Activated CD8-positive, alpha-beta memory T cell treated with anti-CD3 and anti-CD28 coated beads, Interleukin-2, amount 50 U/mL, for 1 hour (primary cell): ENCODE results near the gene POMGNT2.

Experiments
- DNase-seq: peaks from one replicate; pipeline ENCODE4 v3.0.0-alpha.2; 2020; ENCODE audit errors: extremely low read depth

Gene POMGNT2

DNA sequence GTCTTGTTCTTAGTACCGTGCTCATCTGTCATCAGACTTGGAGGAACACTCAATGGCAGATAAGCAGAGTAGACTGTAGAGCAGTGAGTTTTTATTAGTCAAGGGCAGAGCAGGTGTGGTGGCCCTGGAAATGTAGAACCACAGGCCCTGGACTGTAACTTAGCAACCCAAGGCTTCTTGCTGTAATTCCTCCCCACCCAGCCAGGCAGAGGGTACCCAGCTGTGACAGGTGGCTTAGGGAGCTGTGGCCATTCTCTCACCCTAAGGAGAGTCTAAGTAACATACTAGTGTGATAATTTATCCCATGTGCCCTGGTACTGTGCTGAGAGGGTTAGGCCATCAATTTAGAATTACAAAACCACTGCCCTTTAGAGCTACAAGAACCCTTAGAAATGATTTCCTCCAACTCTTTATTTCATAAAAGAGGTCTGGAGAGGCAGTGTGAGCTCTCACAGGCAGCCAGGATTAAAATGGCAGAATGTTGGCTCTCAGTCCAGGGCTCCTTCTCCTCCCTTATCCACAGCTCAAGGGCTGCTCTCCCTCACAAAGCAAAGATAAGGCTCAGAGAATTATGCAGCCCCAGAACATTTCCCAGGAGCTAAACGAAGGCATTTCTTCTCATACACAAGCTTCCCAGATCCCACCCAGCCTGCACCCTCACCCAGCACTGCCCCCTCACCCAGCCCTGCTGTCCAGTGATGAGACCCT lies 3.0 kb downstream of the POMGNT2 start:
- no peak for DNase-seq

DNA sequence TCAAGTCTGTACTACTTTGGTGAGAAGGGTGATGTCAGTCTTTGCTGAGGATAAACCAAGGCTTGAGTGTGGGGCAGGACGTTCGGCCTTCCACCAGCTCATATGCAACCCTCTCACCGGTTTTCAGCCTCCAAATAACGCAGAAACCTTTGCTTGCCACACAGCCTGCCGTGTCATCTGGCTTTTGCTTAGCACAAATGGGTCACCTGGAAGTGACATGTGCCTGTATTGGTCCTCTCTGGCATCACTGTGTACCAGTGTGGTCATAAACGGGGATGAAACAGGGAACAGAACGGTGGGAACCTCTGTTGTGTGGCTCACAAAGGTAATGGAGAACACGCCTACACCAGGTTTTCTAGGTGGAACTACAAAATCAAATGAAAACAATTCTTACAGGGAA lies 7.1 kb downstream of the POMGNT2 start:
- DNase-seq: no peak

DNA sequence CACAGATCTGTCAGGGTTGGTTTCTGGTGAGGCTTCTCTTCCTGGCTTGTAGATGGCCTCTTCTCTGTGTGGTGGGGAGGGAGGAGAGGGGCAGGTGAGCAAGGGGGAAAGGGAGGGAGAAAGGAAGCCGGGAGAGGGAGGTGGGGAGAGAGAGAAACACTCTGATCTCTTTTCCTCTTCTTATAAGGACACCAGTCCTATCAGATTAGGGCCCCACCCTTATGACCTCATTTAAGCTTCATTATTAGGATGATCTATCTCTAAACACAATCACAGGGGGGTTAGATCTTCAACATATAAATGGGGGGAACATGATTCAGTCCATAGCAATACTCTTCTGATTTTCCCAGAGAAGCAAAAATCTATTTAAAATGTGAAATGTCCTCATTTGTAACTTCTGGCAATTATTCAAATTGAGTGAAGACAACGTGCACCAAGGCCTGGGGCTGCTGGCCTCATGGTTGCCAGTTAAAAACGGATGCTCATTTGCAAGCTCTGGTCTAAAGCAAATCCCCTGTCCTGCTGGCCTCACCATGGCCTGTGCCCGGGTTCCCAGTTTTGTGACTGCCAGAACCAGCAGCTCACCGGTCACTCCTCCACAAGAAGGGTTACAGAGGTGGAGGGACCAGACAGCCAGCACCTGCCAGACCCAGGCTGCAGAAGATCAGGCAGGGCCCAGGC lies 8.3 kb downstream of the POMGNT2 start:
- no peak for DNase-seq

DNA sequence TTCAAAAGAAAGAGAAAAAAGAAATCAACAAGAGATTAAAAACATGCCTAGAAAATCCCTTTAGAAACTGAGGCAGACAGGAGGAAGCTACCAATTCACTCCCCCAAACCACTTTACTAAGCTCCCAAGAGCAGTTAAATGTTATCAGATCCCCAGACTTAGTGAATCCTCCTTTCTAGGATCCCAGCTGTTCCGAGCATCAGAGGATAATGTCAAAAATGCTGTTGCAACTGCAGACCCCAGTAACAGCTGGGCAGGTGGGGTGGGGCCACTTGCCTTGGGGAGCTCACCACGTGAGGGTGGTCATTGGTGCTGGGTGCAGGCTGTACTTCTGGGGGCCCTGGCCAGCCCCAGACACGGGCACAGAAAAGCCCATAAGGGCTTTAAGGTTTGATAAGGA lies 9.1 kb downstream of the POMGNT2 start:
- DNase-seq: no peak

DNA sequence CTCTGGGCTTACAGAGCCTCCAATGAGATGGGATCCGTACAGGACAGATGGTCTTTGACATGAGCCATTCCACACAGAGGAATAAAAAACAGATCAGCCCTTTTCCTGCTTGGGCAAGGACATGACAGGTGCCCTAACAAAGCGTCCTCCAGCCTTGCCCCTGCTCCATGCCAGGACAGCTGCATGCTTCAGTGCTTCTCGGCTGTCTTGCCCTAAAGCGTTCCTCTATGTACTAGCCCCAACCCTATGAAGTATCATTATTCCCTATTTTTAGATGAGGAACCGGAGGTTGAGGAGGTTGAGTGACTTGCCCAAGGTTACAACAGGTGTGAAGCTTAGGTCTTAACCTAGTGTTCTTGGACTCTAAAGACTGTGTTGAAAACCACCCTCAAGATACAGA lies 10.5 kb downstream of the POMGNT2 start:
- no peak for DNase-seq

DNA sequence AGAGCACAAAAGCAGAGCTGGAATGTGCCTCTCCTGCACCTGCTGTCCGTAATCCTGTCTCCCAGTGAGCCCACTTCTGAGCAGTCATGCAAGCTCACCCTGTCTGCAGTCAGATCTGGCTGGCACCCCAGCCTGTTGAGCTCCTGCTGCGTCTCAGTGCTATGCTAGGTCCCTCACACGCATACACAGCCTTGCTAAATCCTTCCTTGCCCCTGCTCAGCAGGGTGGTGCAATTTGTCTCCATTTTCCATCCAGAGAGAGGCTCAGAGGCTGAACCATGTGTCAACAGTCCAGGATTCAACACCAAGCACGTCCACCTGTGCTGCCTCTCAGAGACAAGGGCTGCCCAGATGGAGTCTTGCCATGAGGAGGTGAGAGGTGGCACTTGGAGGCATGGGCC lies 11.0 kb downstream of the POMGNT2 start:
- DNase-seq: no peak

DNA sequence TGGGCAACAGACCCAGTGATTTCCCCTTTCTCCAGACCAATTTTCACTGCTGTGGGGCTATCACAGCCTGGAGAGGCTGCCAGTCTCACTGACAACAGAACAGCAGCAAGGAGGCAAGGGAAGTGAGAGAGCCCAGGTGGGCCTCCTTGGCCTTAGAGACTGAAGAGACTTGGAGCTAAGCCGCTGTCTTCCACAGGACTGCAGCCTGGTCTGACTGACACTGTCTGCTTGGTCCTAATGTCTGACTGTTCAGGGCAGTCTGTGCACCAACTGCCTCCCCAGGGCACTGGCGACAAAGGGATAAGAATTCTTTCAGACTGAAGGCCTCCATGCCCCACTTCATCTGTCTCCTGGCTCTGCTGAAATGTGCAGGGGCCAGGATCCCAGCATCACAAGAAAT lies 11.5 kb downstream of the POMGNT2 start:
- no peak for DNase-seq

DNA sequence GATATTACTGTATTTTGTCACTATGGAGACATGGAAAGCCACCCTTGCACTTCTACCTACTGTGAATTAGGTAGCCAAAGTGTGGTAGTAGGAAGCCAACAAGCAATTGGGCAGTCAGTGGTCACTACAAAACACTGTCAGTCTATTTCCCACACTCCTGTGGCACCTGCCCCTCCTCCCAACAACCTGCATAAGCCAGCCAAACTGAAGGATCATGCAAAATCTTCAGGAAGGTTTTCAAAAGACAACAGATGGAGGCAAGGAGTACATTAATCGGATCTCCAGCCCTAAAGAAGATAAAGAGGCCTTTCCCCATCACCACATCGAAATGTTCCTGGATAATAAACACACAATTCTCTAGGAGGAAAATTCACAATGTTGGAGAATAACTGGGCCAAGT lies 11.9 kb downstream of the POMGNT2 start:
- DNase-seq: no peak

DNA sequence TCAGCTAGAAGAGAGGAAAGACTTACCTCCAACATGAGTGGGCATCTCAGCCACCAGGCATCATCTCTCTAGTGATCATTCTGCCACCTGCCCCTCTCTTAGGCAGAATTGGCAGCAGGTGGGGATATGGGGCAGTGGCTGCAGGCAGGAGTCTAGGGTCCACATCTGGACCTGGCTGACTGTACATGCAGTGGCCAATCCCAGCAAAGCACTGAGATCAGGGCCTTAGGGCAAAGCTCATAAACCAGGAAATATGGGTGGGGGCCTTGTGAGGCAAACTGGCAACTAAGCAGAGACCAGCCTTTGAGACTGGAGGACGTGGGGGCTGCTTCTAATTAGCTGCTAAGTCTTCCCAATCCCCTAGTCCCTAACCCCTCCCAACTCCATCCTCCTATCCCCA lies 12.9 kb downstream of the POMGNT2 start:
- DNase-seq: no peak

DNA sequence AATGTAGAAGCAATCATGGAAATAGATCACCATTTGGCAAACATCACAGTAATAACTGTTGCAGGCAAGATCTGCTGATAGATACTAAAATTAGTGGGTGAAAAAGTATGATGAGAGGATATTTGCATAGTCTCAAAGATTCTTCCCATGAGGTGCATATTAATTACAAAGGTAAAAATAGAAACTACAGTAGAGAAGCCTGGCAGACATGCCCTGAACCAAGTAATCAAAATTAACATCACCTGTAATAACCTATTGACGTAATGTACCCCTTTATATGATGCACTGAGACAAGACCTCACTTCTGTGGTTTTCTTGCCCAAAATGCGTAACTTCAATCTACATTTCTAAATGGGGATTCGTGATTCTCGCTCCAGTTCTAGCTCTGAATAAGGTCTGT lies 14.4 kb downstream of the POMGNT2 start:
- DNase-seq: no peak

DNA sequence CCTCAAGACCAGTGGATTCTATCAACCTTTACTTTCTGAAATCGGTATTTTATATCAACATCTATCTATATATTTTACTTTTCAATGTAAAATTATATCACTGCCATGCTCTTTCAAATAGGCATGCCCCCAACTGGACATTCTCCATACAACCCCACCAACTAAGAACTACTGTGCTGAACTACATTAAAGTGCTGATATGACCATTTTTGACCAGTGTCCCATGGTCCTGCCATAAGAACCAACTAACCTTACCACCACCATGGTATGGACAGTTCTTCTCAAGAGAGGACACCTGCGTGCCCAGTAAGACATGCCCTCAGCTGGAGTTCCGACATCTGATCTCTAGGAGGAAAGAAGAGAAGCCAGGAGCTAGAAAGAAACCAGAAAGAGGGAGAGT lies 15.6 kb downstream of the POMGNT2 start:
- no peak for DNase-seq

DNA sequence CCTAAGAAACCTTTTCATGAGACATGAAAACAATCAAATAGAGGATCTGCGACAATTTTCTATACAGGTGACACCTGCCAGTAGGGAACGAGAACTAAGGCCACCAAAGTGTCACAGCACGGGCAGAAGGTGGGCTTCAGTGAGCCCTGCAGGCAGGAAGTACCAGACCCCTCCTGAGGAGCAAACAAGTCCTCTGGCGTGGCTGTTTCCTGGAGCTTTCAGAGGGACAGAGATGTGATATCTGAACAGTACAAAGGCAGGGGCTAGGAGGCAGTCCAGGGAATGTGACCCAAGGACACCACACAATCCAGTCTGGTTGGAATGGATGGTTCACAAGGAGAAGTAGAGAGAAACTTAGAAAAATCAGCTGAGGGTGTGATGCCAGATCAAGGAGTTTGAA lies 16.8 kb downstream of the POMGNT2 start:
- no peak for DNase-seq

DNA sequence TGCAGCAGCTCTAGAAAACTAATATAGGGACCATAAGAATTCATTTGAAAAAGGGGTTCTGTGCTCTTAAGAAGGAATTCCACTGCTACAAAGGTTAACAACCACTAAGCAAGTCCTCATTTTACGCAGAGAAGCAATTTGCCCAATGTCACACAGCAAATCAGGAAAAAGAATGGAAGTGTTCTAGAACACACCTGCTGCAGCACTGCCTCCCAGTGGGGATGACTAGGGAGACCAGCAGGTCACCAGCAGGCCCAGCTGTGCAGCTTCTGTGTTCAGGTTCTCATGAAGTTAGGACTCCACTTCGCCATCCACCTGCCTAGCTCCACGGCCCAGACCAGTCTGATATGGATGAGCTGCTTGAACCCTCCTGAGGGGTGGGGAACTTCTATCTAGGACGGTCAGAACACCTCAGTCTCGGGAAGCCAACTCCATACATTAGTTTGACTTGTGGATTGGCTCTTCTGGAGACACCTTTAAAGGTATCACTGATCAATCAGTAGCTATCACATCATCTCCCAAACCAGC lies 18.6 kb downstream of the POMGNT2 start:
- no peak for DNase-seq

DNA sequence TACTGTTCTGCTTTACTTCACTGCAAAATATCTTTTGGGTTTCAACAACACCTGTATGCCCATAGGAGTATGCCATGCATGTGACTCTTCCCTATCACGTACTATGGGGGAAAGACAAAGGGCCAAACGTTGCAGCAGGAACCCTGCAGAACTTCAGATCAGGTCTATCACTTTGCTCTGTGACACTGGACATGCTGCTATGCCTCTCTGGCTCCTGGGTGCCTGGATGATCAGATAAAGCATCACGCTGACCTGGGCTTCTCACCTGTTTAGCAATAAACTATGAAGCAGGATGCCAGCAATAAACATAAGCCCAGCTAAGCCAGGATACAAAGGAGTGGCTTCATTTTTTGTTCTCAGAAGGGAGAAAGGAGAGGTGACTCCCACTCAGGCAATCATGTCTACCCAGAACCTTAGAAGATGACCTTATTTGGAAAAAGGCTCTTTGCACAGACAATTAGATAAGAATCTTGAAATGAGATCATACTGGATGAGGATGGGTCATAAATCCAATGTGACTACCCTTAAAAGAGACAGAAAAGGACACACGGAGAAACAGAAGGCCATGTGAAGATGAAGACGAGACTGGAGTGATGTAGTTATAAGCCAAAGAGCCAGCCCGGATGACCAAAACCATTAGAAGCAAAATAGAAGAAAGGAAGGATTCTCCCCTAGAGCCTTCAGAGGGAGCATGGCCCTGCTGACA lies 19.3 kb downstream of the POMGNT2 start:
- no peak for DNase-seq

DNA sequence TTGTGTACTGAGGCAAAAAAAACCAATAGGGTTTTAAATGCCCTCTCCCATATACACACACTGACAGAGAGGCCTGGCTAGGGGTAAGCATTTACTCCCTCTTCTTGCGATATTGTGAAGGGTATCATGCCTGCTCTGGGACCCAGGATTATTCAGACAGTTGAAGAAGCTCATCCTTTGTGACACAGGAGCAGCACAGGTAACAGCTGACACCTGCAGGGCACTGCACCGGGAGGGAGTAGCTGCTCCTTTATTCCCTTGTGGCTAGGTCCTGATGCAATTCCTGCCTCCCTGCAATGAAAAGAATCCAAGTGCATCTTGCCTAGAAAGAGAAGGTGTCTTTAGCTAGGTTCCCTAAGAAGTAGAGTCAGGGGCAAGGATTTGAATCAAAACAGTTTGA lies 23.4 kb downstream of the POMGNT2 start:
- no peak for DNase-seq

DNA sequence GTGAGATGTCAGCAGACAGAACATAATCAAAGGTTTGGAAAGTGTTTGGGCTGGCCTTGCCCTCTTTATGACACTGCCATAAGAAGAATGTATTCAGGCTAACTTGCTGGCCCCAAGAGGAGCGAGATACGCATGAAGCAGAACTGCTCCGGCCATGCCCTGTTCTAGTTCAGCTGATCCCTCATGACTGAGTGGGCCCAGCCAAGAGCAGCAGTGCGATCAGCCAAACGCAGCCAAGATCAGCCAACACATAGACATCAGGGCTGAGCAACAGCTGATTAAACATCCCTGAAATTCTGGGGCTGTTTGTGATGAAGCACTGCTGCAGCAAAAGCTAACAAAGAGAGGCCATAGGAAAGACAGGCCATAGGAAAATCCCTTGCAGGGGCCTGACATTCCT lies 24.1 kb downstream of the POMGNT2 start:
- DNase-seq: no peak

DNA sequence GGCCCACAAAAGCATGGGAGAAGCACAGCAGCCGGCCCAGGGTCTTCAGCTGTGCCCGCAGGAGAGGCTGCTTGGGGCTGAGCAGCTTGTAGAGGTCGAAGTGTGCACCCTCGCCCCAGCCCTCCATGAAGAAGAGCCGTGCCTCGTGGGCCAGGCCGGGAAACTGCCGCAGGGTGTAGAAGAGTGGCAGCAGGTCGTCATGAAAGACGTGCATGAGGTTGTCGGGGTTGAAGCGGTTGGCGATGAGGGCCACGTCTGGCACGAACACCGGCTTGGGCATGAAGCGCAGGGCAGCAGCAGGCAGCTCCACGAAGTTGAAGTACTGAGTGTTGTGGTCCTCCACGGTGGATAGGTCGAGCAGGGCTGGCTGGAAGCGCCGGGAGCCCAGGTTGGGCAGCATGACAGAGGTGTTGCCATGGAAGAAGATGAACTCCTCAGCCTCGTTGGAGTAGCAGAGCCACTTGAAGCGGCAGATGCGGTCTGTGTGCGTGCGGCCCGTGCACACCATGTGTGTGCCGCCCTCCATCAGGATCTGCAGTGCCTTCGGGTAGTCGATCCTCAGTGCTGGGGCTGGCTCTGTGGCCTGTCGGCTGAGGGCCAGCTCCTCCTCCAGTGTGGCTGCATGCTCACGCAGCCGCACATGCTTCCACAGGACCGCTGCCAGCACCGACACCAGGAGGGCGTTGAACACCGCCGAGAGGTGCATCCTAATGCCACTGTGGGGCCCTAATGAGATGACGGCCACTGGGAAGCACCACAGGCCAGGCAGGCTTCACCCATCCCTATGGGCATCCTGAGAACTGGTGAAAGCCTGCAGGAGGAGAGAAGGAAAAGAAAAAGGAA lies 24.9 kb downstream of the POMGNT2 start:
- no peak for DNase-seq

DNA sequence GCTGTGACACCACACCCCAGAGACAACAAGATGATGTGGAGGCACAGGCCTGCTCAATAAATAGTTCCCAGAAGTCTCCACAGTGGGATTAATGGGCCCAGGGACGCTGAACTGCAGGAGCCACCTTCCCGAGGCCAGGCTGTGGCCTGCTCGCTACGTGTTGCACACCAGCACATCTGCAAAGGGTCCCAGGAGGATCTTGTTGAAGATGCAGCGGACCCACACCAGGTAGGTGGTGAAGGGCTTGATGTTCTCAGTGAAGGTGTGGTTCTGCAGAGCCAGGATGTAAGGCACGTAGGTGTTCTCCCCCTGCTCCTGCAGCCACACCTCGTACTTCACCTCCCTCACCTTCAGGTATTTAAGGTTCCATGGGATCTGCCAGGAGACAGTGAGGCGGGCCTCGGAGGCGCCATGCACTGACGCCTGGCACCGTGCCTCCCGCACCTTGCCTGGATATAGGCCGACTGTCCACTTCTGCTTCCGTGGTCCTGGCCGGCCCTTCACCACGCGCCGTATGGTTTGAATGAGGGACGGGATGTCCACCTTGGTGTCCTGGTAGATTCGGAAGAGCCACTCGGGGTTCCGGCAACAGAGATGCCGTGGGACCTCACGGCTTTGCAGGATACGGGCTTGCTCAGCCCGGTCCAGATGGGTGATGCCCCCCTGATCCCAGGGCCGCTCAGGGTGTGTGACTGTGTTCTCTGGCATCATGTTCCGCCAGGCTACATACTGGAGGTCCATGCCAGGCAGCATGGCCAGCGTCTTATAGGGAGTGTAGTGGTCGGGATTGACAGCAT lies 26.1 kb downstream of the POMGNT2 start:
- no peak for DNase-seq

DNA sequence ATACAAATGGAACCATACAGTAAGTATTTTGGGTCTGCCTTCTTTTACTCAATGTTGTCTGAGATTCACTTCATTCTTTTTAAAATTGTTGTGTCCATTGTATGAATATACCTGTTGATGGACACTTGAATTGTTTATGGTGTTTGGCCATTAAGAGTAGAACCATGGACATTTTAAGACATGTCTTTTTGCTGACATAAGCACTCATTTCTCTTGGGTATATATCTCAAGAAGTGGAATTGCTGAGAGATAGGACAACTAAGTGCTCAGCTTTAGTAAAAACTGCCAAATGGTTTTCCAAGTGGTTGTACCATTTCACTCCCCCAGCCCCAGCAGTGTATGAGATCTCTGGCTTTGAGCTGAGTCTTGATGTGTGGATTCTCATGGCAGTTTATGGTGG lies 28.2 kb downstream of the POMGNT2 start:
- no peak for DNase-seq

DNA sequence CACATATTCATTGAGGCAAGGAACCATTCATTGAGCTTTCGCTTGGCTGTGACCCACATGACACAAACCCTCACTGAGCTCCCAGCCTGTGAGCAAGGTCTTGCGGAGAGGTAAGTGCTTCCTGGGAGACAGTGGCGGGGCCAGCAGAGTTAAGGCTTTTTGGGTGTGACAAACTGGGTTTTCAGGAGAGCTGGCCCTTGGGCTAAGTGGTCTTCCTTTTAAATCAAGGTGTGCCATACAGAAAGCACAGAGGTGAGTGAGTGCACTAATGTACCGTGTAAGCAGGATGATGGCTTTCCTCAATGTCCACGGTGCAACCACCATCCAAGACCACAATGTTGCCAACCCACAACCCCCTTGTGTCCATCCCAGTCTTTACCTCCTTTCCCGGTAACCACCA lies 28.6 kb downstream of the POMGNT2 start:
- no peak for DNase-seq

DNA sequence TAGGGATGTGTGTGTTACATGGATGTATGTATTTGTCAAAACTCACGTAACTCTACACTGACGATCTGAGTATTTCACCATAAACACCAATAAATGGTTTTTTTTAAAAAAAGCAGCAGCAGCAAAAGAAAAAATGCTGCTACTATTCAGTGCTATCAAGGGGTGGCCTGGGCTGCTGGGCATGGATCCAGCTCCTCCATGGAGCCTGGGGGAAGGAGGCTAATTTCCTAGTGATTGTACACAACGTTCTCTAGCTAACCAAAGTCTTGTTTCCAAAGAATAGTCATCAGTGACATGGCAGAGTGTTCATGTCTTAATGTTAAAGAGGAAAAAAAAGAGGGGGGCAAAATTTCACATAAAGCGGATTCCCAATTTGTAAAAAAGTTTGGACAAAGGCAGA lies 29.0 kb downstream of the POMGNT2 start:
- DNase-seq: no peak
